HG03060 (cell line): ENCODE measurements around the gene XRCC2.
"Not testable (repeated sequence)": the region's sequence is repeated elsewhere in the genome, so short reads cannot be mapped to it uniquely, and the experiment has no call there.

ENCODE experiments used
- ATAC-seq: cut with Tn5 transposase; IDR thresholded peaks from one replicate; pipeline ENCODE4 v1.9.1; 2021; ENCODE audit warnings: low read depth, moderate number of reproducible peaks; ENCODE audit not compliant: unreplicated experiment

The XRCC2 gene

DNA sequence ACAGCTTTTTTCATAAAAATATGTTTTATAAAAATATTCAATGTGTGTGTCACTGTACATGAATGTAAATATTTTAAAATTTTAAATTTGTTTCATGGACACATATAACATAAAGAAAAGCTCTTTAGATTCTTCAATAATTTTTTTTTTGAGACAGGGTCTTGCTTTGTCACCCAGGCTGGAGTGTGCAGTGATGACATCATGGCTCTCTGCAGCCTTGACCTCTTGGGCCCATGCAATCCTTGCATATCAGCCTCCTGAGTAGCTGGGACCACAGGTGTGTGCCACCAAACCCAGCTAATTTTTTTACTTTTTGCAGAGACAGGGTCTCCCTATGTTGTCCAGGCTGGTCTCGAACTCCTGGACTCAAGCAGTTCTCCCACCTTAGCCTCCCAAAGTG lies 9.9 kb downstream of the XRCC2 start:
- no peak for ATAC-seq

DNA sequence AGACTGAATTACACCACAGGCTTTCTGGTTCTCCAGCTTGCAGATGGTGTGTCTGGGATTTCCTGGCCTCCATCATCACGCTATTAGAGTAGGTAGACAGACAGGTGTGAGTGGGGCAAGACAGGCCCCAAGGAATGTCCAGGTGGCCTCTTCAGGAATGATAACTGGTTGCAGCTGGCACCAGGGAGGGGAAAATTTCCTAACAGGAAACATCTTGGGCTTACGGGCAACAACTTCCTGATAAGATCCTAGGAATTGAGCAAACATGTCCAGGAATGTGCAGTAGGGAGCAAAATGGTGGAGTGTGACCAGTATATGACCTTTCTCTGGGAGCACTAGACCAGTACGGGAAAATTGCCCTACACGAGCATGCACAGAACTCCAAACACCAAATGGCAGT lies 11.3 kb downstream of the XRCC2 start:
- ATAC-seq, result no peak

DNA sequence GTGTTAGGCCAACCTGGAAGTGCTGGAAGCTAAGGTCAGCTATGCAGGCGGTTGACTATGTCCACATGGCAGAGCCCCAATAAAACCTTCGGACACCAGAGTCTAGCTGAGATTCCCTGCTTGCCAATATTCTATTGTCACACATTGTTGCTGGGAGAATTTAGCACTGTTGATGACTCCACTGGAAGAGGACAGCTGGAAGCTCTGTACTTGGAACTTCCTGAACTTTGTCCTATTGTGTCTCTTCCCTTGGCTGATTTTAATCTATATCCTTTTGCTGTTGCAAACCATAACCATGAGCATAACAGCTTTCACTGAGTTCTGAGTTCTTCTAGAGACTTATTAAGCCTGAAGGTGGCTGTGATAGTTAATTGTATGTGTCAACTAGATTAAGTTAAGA lies 12.0 kb downstream of the XRCC2 start:
- ATAC-seq, result no peak

DNA sequence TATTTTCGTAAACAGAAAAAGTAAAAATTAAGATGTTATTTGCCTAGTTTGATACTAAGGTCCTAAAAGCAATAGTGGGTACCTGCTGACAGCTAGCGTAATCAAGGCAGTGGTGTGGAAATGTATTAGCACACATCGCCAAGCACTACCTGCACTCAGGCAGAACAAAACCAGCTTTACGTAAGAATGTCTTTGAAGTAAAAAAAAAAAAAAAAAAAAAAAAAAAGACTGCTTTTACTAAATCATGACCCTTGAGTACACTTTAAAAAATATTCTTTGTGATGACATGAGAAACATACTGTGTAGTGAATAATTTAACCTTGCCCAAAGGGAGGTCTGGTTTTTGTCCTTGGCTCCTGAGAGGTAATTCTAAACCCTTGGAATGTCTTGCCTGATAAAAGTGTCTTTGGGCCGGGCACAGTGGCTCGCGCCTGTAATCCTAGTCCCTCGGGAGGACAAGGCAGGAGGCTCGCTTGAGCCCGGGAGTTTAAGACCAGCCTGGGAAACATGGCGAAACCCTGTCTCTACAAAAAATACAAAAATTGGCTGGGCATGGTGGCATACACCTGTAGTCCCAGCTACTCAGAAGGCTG lies 12.7 kb downstream of the XRCC2 start:
- ATAC-seq, result no peak

DNA sequence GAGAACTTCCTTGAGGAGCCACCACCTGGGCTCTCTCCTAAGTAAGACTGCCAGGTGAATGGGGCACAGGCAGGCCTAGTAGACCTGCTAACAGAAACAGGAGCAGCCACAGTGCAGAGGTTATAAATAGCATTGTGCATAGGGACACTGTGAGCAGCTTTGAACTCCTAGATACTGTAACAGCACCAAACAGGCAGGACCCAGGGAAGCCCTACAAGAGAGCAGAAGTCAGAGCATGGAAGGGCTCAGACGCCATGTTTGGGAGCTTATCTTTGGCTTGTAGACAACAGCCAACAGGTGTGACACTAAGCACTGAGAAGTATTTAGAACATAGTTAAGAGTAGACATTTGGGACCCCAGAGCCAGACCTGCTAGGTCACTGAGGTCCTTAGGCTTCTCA lies 14.5 kb downstream of the XRCC2 start:
- ATAC-seq, result no peak

DNA sequence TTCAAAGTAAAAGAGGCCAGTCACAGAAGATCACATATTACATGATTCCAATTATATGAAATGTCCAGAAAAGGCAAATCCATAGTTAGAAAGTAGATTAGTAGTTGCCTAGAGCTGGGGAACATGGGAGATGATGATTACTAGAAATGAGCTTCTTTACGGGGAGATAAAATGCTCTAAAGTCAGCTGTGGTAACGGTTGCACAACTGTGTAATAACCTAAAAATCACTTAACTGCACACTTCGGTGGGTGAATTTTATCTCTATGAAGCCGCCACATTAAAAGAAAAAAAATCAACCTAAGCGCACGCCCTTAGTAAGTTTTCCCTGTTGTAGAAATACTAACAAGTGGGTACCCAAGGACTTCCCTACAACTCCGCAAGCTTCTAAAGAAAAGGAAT lies 15.9 kb downstream of the XRCC2 start:
- ATAC-seq, result no peak

DNA sequence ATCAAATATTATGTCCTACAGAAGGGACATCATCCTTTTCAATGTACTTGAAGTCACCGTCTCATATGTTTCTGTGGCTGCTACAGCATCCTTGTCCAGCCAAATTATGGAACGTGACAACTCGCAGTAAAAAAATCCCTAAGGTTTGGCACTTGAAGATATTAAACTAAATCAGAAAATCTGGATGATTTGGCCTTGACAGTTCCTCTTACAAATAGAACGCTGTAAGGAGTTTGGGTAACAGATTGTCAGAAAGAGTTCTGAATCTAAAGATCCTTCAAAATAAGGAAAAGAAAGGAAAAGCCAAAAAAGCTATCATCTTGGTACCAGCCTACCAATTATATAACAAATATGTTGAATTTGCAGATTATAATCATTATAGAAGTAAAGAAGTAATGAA lies 21.0 kb downstream of the XRCC2 start:
- ATAC-seq, result no peak

DNA sequence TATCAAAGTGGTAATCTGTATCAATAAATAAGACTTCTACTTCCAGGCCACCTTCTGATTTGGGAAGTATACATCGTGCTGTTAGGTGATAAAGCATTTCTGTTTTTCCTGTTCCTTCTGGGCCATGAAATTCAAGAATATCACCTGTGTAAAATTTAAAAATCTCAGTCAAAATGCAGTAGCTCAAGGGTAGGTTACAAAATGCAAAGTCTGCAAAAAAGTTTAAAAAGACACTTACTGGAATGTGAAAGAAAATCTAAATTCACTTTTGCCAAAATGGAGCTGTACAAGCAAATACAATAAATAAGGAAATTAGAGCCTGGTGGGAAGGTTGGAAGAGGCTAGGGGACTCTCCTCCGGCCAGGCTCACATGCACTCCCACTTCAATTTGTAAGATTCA lies 26.7 kb downstream of the XRCC2 start:
- ATAC-seq, result no peak

DNA sequence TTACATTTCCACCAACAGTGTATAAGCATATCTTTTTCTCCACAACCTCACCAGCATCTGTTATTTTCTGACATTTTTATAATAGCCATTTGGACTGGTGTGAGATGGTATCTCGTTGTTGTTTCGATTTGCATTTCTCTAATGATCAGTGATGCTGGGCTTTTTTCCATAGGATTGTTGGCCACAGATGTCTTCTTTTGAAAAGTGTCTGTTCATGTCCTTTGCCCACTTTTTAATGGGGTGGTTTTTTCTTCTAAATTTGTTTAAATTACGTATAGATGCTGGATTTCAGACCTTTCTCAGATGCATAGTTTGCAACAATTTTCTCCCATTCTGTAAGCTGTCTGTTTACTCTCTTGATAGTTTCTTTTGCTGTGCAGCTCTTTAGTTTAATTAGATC lies 28.9 kb downstream of the XRCC2 start:
- no peak for ATAC-seq

DNA sequence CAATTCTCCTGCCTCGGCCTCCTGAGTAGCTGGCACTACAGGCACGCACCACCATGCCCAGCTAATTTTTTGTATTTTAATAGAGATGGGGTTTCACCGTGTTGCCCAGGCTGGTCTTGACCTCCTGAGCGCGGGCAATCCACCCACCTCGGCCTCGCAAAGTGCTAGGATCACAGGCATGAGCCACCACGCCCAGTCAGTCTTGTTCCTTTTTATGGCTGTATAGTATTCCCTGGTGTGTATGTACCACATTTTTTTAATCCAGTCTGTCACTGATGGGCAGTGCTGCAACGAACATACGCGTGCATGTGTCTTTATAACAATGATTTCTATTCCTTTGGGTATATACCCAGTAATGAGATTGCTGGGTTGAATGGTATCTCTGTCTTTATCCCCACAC lies 29.4 kb downstream of the XRCC2 start:
- not testable (repeated sequence) for ATAC-seq

DNA sequence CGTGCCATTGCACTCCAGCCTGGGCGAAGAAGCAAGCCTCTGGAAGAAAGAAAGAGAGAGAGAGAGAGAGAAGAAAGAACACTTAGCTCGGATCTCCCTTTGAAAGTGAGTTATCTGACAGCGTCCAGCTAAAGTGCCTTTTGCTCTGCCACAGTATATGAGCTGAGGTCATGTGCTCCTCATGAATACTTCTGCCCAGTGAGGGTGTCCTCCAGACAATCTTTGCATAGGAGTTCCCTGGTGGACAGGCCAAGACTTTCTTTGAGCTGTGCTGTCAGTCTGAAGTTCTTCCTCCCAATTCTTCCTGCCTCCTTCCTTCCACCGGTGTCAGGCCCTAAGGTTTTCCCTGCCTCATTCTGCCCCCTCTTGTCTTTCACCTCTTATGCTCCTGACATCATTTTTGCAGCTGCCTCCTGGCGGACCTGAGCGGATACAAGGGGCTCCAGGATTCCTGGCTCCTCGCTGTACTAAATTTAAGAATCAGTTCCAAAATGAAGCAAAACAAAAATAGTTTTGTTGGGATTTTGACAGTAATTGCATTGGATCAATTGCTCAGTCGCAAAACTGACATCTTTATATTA lies 31.9 kb downstream of the XRCC2 start:
- no peak for ATAC-seq

DNA sequence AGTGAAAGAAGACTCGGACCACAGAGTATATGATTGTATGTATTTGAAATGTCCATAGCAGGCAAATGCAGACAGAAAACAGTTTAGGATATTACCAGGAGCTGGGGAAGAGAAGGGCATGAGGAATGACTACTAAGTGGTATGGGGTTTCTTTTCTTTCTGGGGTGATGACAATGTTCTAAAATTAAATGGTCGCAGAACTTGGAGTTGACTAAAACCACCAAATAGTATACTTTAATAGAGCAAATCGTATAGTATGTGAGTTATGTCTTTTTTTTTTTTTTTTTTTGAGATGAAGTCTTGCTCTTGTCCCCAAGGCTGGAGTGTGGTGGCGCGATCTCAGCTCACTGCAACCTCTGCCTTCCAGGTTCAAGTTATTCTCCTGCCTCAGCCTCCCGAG lies 34.6 kb downstream of the XRCC2 start:
- ATAC-seq, result no peak

DNA sequence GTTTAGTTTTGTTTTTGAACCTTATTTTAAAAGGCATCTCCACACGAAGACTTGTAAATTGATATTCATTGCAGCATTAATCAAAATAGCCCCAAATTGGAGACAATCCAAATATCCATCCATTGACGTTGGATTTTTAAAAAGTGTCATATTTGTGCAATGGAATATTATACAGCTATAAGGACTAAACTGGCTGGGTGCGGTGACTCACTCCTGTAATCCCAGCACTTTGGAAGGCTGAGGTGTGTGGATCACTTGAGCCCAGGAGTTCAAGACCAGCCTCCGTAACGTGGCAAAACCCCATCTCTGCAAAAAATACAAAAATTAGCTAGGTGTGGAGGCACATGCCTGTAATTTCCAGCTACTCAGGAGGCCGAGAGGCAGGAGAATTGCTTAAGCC lies 35.1 kb downstream of the XRCC2 start:
- ATAC-seq, result no peak

DNA sequence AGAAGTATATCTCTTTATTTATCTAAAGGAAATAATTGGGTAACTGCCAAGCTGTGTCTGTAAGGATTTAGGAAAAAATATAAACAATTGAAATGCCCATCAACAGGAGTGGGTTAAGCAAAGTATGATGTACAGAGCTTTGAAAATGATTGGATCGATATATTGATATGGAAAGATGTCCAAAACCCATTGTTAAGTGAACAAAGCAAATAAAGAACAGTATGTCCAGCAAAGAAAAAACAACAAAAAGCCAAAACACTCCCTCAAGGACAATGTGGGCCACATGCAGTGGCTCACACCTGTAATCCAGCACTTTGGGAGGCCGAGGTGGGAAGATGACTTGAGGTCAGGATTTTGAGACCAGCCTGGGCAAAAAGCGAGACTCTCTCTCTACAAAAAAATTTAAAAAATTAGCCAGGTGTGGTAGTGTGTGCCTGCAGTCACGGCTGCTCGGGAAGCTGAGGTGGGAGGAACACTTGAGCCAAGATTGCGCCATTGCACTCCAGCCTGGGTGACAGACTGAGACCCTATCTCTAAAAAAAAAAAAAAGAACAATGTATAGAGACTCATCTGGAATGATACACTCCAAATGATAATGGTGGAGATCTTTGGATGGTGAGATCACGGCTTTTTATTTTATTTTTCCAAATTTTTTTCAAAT lies 37.9 kb downstream of the XRCC2 start:
- ATAC-seq, result no peak

DNA sequence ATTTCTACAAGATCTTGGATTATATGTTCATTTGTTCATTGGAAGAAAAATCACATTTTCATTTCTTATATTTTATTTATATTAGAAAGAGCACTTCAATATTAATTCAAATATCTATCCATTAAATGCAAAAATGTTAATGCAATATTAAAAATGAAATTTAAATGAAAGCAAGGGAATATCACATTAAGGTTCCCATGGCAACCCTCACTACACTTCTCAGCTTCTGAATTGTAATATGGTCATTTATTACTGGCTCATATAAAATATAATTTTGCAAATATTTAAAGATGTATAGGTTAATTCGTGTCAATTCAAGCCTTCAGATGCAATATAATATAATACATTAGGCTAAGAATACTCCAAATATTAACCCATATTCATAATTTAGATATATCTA lies 38.8 kb downstream of the XRCC2 start:
- no peak for ATAC-seq

DNA sequence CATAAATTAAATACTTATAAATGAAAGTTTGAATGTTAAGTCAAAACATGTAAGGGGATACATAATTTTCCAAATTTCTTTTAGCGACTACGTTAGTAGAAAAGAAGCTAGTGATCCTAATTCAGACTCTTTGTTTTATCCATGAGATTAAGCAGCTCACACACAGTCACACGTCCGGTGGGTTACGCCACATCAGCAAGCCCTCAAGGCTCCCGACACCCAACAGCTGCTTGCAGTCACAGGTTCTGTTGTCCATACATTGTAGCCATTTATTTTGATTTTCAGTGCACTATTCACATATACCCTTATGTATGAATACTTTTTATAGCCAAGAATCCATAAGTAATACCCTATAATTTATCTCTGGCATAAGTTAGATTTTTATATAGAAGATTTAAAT lies 39.5 kb downstream of the XRCC2 start:
- ATAC-seq, result no peak

DNA sequence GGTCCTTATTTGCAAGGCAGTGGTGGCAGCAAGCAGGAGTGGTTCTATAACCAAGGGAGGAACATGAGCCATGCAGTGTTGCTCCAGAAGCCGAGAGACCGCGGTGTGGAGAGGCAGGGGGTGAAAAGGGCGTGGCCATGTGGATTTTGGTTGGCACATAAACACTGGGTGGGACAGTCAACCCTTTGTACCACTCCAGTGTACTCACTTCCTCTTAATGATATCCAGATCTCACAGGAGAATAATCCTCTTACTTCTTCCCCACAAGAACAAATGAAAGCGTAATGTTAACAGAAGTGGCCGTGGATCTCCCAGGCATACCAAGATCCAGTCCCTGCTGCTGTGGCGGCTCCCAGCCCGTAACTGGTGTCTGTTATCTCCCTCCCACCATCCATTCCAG lies 42.4 kb downstream of the XRCC2 start:
- no peak for ATAC-seq

DNA sequence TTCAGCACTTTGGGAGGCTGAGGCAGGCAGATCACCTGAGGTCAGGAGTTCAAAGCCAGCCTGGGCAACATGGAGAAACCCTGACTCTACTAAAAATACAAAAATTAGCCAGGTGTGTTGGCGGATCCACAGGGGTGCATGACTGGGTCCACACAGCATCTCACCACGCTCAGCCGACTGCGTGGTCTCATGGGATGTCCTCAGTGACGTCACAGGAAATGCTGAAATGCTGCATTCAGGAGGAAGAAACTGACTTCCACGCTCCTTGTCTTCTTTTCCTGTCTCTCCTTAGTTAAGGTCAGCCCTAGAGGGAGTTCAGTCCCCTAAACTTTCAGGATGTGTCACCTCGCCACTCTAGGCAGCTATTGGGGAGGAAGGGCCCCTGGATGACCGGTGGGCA lies 42.9 kb downstream of the XRCC2 start:
- ATAC-seq, result no peak

DNA sequence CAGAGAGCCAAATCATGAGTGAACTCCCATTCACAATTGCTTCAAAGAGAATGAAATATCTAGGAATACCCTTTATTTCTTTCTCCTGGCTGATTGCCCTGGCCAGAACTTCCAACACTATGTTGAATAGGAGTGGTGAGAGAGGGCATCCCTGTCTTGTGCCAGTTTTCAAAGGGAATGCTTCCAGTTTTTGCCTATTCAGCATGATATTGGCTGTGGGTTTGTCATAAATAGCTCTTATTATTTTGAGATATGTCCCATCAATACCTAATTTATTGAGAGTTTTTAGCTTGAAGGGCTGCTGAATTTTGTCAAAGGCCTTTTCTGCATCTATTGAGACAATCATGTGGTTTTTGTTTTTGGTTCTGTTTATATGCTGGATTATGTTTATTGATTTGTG lies 47.2 kb downstream of the XRCC2 start:
- ATAC-seq, result not testable (repeated sequence)

DNA sequence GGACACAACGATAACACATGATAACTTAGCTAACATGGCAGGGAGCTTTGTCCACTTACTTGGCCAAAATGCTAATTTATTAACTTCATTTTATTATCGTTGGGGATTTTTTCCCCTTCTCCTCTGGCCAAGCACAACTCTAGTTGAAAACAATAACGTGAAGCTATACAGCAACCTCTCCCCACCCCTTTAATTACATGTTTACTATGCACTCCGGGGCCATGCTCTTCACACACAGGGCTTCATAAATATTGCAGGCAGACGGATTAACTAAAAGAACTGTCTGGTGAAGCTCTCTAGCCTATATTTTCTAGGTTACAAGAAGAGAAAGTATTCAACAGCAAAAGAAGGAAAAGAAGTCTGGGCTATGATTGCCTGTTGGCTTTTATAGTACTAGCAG lies 51.7 kb downstream of the XRCC2 start:
- no peak for ATAC-seq

DNA sequence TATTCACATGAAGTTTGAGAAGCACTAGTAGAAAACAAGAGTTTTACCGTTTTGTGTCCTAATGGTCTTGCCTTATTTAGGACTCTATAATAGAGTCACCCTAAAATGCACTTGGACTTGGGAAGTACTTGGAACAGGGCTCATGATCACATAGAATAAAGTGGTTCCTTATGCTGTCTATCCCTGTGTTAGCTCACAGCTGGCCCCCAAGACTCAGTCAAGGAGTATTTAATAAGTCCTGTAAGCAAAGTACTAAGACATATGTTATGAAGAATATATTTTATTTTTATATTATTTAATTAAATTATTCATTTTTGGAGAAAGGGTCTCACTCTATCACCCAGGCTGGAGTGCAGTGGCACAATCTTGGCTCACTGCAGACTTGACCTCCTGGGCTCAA lies 54.5 kb downstream of the XRCC2 start:
- ATAC-seq, result no peak

DNA sequence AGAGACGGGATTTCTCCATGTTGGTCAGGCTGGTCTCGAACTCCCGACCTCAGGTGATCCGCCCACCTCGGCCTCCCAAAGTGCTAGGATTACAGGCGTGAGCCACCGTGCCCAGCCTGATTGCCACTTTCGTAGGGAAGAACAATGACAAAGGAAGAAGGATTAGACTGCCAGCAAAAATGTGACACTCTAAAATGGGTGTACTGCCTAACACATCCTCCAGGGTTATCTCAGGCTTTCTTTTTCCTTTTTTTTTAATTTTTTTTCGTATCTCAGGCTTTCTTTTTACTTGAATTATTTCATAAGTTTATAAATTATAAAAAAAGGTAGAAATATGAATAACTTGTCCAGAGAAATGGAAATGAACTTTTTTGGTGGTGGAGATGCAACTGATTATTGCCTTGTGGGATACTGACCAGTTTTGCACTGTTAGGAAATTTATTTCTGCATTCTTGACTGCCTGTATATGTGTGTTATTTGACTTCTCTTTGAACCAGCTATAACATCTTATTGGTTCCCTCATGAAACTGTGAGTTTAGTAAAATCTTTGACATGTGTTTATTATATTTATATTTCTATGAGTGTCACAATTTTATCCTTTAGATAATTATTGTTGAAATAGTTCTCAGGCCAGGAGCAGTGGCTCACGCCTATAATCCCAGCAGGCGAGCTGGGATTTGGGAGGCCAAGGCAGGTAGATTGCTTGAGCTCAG lies 56.8 kb downstream of the XRCC2 start:
- ATAC-seq, result no peak
